Body of pancreas (tissue), 4 donors: Measurements from ENCODE around the gene TDRD7.

ENCODE experiments used
- CTCF ChIP-seq, 7 experiments: fragments of 450-650 bp in 4 of 7; fragments of 200-600 bp in 3 of 7; sonication (generic) in 3 of 7; IDR thresholded peaks; one replicate each; pipeline ENCODE4 v1.5.1; 2016 to 2019; ENCODE audit warnings: antibody characterized with exemption in 7 of 7
- POLR2A ChIP-seq, 3 donors: fragments of 450-650 bp; IDR thresholded peaks; one replicate each; pipeline ENCODE4 v1.6.1; 2016; ENCODE audit warnings: antibody characterized with exemption in 3 of 3, mild to moderate bottlenecking in 2 of 3

- TF ChIP-seq CTCF (IDR thresholded peaks at IDR 0.05) (no peak), POLR2A (IDR thresholded peaks at IDR 0.05) (no peak)
Measured at GRCh38 chr9:97534961-97535594, 123.2 kb downstream of the TDRD7 start.
